Measurements from ENCODE around the gene NCAPG2. TPM values are rescaled to one million over a fixed set of nuclear protein-coding genes. Genes with fewer than 3 reads are reported as not detected.

NCAPG2 gene
- total RNA-seq, 4 donors from 2014 or later = 4.2 to 6.2 (median 4.4) TPM

- Histone ChIP-seq H3K4me1 (no peaks in the 10 kb centered on the region), H3K9me3 (no peaks in the 10 kb centered on the region), H3K27me3 (no peaks in the 10 kb centered on the region), H3K27ac (replicated peaks in 1 of 4) (no peak overlapping the region), H3K36me3 (no peaks in the 10 kb centered on the region), H3K4me3 (no peak overlapping the region)
- TF ChIP-seq POLR2AphosphoS5 (IDR thresholded peaks at IDR 0.05) = no peak
- TF ChIP-seq POLR2A (IDR thresholded peaks at IDR 0.05; ENCODE audit: low read depth) = no peak
- no peak for TF ChIP-seq EP300 (IDR thresholded peaks at IDR 0.05)
- TF ChIP-seq, protein P1, sequence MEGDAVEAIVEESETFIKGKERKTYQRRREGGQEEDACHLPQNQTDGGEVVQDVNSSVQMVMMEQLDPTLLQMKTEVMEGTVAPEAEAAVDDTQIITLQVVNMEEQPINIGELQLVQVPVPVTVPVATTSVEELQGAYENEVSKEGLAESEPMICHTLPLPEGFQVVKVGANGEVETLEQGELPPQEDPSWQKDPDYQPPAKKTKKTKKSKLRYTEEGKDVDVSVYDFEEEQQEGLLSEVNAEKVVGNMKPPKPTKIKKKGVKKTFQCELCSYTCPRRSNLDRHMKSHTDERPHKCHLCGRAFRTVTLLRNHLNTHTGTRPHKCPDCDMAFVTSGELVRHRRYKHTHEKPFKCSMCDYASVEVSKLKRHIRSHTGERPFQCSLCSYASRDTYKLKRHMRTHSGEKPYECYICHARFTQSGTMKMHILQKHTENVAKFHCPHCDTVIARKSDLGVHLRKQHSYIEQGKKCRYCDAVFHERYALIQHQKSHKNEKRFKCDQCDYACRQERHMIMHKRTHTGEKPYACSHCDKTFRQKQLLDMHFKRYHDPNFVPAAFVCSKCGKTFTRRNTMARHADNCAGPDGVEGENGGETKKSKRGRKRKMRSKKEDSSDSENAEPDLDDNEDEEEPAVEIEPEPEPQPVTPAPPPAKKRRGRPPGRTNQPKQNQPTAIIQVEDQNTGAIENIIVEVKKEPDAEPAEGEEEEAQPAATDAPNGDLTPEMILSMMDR (IDR thresholded peaks at IDR 0.05) = no peak
- DNase-seq (ENCODE audit: extremely low spot score) = no peak
- 92% methylated on average over 2 of the region's 2 CpGs for WGBS
- intact Hi-C loops (cut with DNase I) = no loop called here
Observed at GRCh38 chr7:158613481-158613880, 91.1 kb downstream of the NCAPG2 start.

DNA sequence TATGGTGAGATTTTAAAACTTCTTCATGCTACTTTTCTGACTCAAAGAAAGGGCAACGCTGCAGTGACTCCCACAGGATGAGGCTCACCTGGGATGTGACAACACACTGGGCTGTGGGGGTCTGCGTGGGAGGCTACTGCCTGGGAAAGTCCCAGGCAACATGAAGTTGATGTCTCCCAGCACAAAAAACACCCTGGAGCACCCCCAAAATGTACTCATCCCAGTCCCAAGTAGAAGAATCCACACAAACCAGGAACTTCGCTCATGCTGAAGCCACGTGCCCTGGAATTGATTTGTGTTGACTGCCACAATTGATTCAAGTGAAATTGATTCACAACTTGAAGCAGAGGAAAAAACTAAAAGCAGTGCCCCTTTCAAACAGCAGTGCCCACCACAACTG, 92.1 kb downstream of the NCAPG2 start:
- Histone ChIP-seq H3K27me3 (no peaks in the 10 kb centered on the region), H3K4me1 (no peaks in the 10 kb centered on the region), H3K27ac (replicated peaks in 1 of 4) (no peak overlapping the region), H3K9me3 (no peaks in the 10 kb centered on the region), H3K4me3 (no peak overlapping the region), H3K36me3 (peaks cover 0 to 5% (median 0%) of the 10 kb centered on the region in 4 donors)
- intact Hi-C loops (cut with DNase I) = no loop called here
- DNase-seq (ENCODE audit: extremely low spot score) = no peak
- 93% methylated on average over 4 of the region's 4 CpGs for WGBS
- TF ChIP-seq, protein P1 (IDR thresholded peaks at IDR 0.05) = no peak
- TF ChIP-seq POLR2AphosphoS5 (IDR thresholded peaks at IDR 0.05) = no peak
- TF ChIP-seq EP300 (IDR thresholded peaks at IDR 0.05) = no peak
- no peak for TF ChIP-seq POLR2A (IDR thresholded peaks at IDR 0.05; ENCODE audit: low read depth)

- WGBS = 89% methylated on average over 8 of the region's 8 CpGs
- intact Hi-C loops (cut with DNase I) = no loop called here
- Histone ChIP-seq H3K4me1 (no peaks in the 10 kb centered on the region), H3K27ac (replicated peaks in 1 of 4) (no peak overlapping the region), H3K36me3 (peaks cover 0 to 10% (median 0%) of the 10 kb centered on the region in 4 donors), H3K27me3 (no peaks in the 10 kb centered on the region), H3K4me3 (no peak overlapping the region), H3K9me3 (no peaks in the 10 kb centered on the region)
- DNase-seq (ENCODE audit: extremely low spot score) = no peak
- no peak for TF ChIP-seq POLR2AphosphoS5 (IDR thresholded peaks at IDR 0.05)
Observed at GRCh38 chr7:158611541-158611940, 93.1 kb downstream of the NCAPG2 start.

DNA sequence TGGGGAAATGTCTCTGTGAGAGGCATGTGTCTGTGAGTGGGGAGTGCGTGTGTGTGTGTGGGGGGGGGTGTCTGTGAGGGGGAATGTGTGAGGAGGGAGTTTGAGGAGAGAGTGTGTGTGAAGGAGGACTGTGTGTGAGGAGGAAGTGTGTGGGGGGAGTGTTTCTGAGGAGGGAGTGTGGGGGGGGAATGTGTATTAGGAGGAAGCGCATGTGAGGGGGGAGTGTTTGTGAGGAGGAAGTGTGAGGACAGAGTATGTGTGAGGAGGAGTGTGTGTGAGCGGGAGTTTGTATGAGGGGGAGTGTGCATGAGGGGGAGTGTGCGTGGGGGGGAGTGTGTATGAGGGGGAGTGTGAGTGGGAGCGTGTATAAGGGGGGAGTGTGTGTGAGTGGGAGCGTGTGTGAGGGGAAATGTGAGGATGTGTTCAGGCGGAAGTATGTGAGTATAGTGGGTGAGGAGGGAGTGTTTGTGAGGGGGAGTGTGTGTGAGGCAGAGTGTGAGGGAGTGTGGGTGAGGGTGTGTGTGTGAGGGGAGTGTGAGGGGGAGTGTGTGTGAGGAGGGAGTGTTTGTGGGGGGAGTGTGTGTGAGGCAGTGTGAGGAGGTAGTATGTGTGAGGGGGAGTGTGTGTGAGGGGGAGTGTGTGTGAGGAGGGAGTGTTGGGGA, 95.2 kb downstream of the NCAPG2 start:
- TF ChIP-seq POLR2AphosphoS5 (IDR thresholded peaks at IDR 0.05) (no peak), POLR2A (IDR thresholded peaks at IDR 0.05; ENCODE audit: low read depth) (no peak), EP300 (IDR thresholded peaks at IDR 0.05) (no peak)
- TF ChIP-seq, protein P1 (IDR thresholded peaks at IDR 0.05) = no peak
- Histone ChIP-seq H3K4me1 (no peaks in the 10 kb centered on the region), H3K27ac (replicated peaks in 1 of 4) (no peak overlapping the region), H3K36me3 (peaks cover 0 to 10% (median 0%) of the 10 kb centered on the region in 4 donors), H3K9me3 (no peaks in the 10 kb centered on the region), H3K27me3 (no peaks in the 10 kb centered on the region), H3K4me3 (no peak overlapping the region)
- DNase-seq (ENCODE audit: extremely low spot score) = no peak
- intact Hi-C loops (cut with DNase I) = no loop called here
- 81% methylated on average over 7 of the region's 7 CpGs for WGBS

GRCh38 chr7:158607563-158607962, 97.0 kb downstream of the NCAPG2 start:
- H3K27me3 ChIP-seq = no peaks in the 10 kb centered on the region
- H3K36me3 ChIP-seq = peaks cover 0 to 10% (median 0%) of the 10 kb centered on the region in 4 donors
- 95% methylated on average over 6 of the region's 6 CpGs for WGBS
- no peak overlapping the region for H3K4me3 ChIP-seq
- H3K9me3 ChIP-seq = no peaks in the 10 kb centered on the region
- no peaks in the 10 kb centered on the region for H3K4me1 ChIP-seq
- DNase-seq (ENCODE audit: extremely low spot score) = no peak
- no peak for TF ChIP-seq POLR2AphosphoS5 (IDR thresholded peaks at IDR 0.05)
- TF ChIP-seq, protein P1 (IDR thresholded peaks at IDR 0.05) = no peak
- no peak for TF ChIP-seq POLR2A (IDR thresholded peaks at IDR 0.05; ENCODE audit: low read depth)
- TF ChIP-seq EP300 (IDR thresholded peaks at IDR 0.05) = no peak
- H3K27ac ChIP-seq (replicated peaks in 1 of 4) = no peak overlapping the region
- intact Hi-C loops (cut with DNase I) = no loop called here
